Hematopoietic multipotent progenitor cell treated with erythropoietin and hydrocortisone succinate and interleukin-3 and kit ligand, for 4 days (in vitro differentiated cells): ENCODE data around the gene GTF2H3.
A peak's percentile ranks its signal among the peaks of the same experiment; 100 is the strongest.
"Not testable (repeated sequence)": the region's sequence is repeated elsewhere in the genome, so short reads cannot be mapped to it uniquely, and the experiment has no call there.

Experiments used
- DNase-seq: peaks from one replicate; pipeline ENCODE4 v3.0.0-alpha.2; 2015

GTF2H3 gene

GRCh38 chr12:123633379-123634141 lies at the start of gene GTF2H3, which contains the start of gene EIF2B1:
Gene GTF2H3 (plus strand): TSS chr12:123633829. CDS start chr12:123633860, 31 bp downstream.
Gene EIF2B1 (minus strand): TSS chr12:123633686. CDS start chr12:123633557, 129 bp downstream.
- DNase-seq, result peak; percentile 99

GRCh38 chr12:123591702-123592481 lies 41.7 kb upstream of the GTF2H3 start:
- no peak for DNase-seq

- DNase-seq, result no peak
These were observed 37.9 kb upstream of the GTF2H3 start for GRCh38 chr12:123595729-123596128.

DNA sequence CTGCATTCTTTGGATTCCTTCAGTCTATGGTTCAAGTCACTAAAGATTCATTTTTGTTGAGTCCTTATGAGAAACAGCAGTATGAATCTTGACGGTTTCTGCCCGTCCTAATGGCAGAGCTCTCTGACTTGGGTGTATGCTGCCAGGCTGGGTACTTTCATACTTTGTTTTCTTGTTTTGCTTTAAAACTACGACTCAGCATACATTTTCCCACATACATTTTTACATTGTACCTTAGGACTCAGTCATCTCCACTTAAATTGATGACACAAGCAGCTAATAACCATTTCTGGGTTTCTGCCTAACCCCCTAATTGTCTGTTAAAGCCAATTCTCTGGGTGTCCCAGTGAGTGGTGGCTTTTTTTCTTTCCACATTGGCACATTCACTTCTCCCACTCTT lies 36.5 kb upstream of the GTF2H3 start:
- DNase-seq, result no peak

- no peak for DNase-seq
These were observed 35.1 kb upstream of the GTF2H3 start for GRCh38 chr12:123598522-123598921.

GRCh38 chr12:123599310-123599709 lies 34.3 kb upstream of the GTF2H3 start:
- DNase-seq, result no peak

- no peak for DNase-seq
These were observed 33.9 kb upstream of the GTF2H3 start for GRCh38 chr12:123599721-123600120.

GRCh38 chr12:123601602-123602489 lies 31.8 kb upstream of the GTF2H3 start, which contains the start of gene DDX55:
Gene DDX55 (plus strand): TSS chr12:123602099. CDS start chr12:123602149, 50 bp downstream.
- DNase-seq, result peak; percentile 94

GRCh38 chr12:123602651-123603195 lies 30.9 kb upstream of the GTF2H3 start:
- peak; percentile 60 for DNase-seq

DNA sequence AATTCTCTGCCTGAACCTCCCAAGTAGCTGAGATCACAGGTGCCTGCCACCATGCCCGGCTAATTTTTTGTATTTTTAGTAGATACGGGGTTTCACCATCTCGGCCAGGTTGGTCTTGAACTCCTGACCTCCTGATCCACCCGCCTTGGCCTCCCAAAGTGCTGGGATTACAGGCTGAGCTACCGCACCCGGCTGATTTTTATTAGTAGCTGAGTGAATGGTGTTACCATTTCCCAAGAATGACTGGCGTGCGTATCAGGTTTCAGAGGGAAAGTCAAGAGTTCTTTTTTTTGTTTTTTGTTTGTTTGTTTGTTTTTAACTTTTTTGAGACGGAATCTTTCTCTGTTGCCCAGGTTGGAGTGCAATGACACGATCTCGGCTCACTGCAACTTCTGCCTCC lies 30.1 kb upstream of the GTF2H3 start:
- DNase-seq, result not testable (repeated sequence)

GRCh38 chr12:123607756-123608155 lies 25.9 kb upstream of the GTF2H3 start:
- DNase-seq, result no peak

DNA sequence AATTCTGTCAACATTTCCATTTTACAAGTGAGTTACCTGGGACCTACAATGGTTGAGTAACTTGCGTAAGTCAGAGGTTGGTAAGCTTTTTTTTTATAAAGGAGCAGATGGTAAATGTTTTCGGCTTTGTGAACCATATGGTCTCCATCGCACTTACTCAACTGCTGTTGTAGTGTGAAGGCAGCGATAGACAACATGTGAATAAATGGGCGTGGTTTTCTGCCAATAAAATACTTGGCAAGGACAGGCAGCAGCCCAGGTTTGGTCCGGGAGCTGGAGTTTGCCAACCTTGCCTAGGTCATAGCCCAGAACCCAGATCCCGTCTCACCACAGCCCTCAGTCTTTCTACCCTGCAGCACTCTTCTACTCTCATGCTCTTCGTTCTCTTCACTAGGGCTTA lies 25.4 kb upstream of the GTF2H3 start:
- no peak for DNase-seq

DNA sequence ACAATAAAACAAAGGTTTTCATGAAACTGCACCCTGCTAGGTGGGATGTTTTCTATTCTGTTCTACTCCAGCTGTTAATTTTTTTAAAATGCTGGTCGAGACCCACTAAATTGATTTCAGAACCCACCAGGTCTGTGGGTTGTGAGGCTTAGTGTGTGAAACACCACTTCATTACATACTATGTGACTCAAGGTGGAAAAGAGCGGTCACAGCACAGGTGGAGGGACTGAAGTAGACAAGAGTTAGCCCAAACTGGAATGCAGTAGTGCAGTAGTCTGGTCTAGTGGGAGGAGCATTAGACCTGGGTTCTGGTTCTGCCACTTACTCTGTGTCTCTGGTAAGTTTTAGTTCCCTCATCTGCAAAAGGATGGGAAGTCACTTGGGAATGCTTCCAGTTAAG lies 19.5 kb upstream of the GTF2H3 start:
- DNase-seq, result no peak

DNA sequence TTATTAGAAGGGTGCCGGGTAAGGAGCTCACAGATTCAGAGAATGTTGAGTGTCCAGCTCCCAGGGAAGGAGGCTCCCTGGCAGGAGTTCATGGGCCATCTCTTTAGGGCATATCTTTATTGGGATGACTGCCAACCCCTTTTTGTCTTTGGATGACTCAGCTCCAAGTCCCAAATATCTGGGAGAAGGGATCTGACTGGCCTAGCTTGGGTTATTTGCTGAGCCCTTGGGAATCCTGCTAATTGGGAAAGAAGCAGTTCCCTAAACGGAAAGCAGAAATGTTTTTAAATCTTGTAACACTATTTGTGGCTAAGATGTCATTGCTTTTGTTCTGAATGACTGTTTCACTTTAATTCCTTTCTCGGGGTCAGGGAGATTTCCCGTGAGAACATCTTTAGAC lies 19.1 kb upstream of the GTF2H3 start:
- DNase-seq, result no peak

- DNase-seq, result no peak
These were observed 16.5 kb upstream of the GTF2H3 start for GRCh38 chr12:123617144-123617543.

DNA sequence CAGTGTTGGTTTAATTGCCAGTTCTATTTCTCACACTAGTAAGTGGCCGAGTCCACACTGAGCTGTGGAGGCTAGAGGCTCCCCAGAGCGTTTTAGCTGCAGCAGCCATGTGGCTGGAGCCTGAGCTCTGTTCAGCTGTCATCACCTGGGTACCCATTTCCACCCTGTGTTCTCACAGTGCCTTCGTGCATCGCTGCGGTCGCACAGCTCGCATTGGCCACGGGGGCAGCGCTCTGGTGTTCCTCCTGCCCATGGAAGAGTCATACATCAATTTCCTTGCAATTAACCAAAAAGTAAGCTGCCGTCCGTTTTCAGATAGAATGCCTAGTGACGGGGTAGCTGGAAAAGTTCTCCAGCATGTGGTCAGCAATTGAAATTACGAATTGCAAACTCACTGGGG lies 16.0 kb upstream of the GTF2H3 start:
- no peak for DNase-seq

DNA sequence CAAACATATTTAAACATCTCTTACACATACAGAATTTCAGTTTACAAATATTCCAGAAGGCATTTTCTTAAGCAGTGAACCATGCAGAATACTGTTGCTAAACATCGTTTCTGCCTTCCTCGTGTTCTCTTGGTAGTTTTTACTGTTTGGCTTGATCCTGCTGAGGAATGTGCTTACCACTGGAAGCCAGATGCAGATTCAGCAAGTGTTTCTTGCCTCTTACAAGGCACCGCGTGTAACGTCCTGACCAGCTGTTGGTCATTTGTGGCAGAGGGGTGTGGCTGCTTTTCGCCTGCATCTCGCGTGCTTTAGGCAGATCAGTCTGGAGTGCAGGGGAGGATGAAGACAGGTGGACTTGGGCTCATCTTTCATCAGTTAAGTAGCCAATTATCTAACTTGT lies 12.5 kb upstream of the GTF2H3 start:
- no peak for DNase-seq

GRCh38 chr12:123621619-123622530 lies 11.8 kb upstream of the GTF2H3 start:
- DNase-seq, result no peak

DNA sequence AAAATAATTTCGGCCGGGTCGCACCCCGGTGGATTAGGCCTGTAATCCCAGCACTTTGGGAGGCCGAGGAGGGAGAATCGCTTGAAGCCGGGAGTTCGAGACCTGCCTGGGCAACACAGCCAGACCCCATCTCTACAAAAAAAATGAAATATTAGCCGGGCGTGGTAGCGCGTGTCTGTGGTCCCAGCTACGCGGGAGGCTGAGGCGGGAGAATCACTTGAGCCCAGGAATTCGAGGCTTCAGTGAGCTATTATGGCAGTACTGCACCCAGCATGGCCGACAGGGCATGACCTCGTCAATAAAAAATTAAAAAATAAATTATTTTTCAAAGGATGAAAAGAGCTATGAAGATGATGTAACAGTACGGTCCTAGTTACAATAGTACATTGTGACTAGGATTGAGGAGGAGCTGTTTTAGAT lies 523 bp downstream of the GTF2H3 start:
- peak; percentile 32 for DNase-seq

DNA sequence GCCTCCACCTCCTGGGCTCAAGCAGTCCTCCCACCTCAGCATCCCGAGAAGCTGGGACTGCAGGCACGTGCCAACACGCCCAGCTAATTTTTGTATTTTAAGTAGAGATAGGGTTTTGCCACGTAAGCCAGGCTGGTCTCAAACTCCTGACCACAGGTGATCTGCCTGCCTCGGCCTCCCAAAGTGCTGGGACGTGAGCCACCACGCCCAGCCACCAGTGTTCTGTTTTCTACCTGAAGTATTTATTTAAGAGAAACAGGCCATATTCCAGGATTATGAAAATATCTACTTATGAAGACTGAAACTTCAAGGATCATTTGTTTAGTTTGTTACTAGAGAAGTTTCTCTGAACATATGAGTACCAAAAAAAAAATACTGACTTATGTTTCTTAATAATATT lies 10.3 kb downstream of the GTF2H3 start:
- no peak for DNase-seq

DNA sequence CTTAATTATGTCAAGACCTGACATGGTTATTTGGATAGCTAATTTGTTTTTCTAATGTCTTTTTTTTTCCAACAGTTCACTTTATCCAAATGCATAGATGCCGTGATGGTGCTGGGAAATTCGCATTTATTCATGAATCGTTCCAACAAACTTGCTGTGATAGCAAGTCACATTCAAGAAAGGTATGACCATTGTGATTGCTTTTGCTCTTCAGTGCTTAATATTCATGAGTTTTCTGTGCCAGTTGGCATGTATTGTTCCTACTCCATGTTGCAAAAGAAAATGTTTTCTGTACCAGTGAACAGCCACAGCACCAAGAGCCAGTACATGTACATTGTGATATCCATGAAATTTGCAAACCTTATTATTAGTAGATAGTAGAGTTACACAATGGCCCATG lies 11.8 kb downstream of the GTF2H3 start:
- DNase-seq, result no peak

DNA sequence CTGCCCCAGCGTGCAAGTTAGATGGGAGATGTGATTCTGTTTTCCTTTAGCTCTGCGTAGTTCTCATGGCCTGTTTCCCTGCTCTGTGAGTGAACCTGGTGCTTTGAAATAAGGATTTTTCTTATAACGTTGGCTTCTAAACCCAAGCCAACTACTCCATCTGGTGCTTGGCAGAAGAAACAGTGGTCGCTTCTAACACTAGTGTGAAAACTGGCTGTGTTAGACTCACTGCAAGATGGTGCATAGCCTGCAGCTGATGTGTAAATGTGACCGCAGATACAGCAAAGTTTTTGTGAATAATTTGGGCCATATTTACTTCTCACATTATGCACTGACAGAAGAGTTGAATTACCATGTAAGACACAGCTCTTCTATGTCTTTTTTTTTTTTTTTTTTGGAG lies 12.2 kb downstream of the GTF2H3 start:
- DNase-seq, result no peak
